ENCODE results near the gene CCDC43. TPM values are rescaled to one million over a fixed set of nuclear protein-coding genes. Genes with fewer than 3 reads are reported as not detected.

CCDC43 gene
- total and polyA plus RNA-seq, 2 of the 13 experiments (the other 11 are each of a cell fraction or from before 2014, with no cell fraction given): 17.5 to 94.8 TPM

- TF ChIP-seq ZBTB39 (CRISPR knock-in tag; IDR thresholded peaks at IDR 0.05): 0 out of 2 replicates have a peak, but pooled peaks have one; percentile 20
- TF ChIP-seq NFAT5 (CRISPR knock-in tag; IDR thresholded peaks at IDR 0.05): peak; percentile 57
- TF ChIP-seq KAT2B (IDR thresholded peaks at IDR 0.05; ENCODE audit: borderline replicate concordance, low read depth, low read length): no peak
- TF ChIP-seq NBN (conservative IDR thresholded peaks at IDR 0.05): no peak
- peak; percentile 57 for TF ChIP-seq ZSCAN9 (CRISPR knock-in tag; IDR thresholded peaks at IDR 0.05; ENCODE audit: borderline replicate concordance)
- TF ChIP-seq ARID3A (IDR thresholded peaks at IDR 0.05; ENCODE audit: low read depth, low read length): peak; percentile 37; the same call in 1 of the 2 replicates
- peak; percentile 84 for TF ChIP-seq U2AF1 (optimal IDR thresholded peaks at IDR 0.05; ENCODE audit: low read depth, low read length)
- TF ChIP-seq ZNF230 (CRISPR knock-in tag; IDR thresholded peaks at IDR 0.05): peak; percentile 80; the same call in 1 of the 2 replicates
- TF ChIP-seq SIX4 (CRISPR knock-in tag; IDR thresholded peaks at IDR 0.05): 0 out of 2 replicates have a peak, but pooled peaks have one; percentile 40
- TF ChIP-seq HDAC2 (CRISPR knock-in tag; IDR thresholded peaks at IDR 0.05): peak; percentile 81
- TF ChIP-seq ZNF781 (CRISPR knock-in tag; IDR thresholded peaks at IDR 0.05; ENCODE audit: borderline replicate concordance, not compliant biosample characterization): peak; percentile 90
- TF ChIP-seq ZNF142 (CRISPR knock-in tag; IDR thresholded peaks at IDR 0.05): peak; percentile 97
- TF ChIP-seq ZNF34 (CRISPR knock-in tag; IDR thresholded peaks at IDR 0.05; ENCODE audit: borderline replicate concordance): no peak
- no peak for TF ChIP-seq SRF (IDR thresholded peaks at IDR 0.05; ENCODE audit: low read depth, low read length)
These were observed at the start of gene CCDC43 (continued) for GRCh38 chr17:44689477-44690217.
